Esophagus muscularis mucosa (tissue), 4 donors: ENCODE measurements around the gene FBXW11. TPM values are rescaled to one million over a fixed set of nuclear protein-coding genes. Genes with fewer than 3 reads are reported as not detected.

Source experiments
- DNase-seq: peaks from one replicate; pipeline ENCODE4 v3.0.0-alpha.2; 2017; ENCODE audit errors: extremely low spot score
- H3K27ac ChIP-seq, 4 donors: fragments of 200-600 bp; sonication (generic); replicated peaks in 1 of 4; 1 replicate in 3 of 4; 2 replicates in 1 of 4; pipeline ENCODE4 v1.5.1; 2016 to 2019; ENCODE audit warnings: mild to moderate bottlenecking in 1 of 4
- H3K27me3 ChIP-seq, 4 donors: fragments of 200-600 bp; sonication (generic); one replicate each; pipeline versions ENCODE4 v1.5.1 to v1.6.0; 2016 to 2019
- H3K36me3 ChIP-seq, 4 donors: fragments of 200-600 bp; sonication (generic); one replicate each; pipeline ENCODE4 v1.5.1; 2016 to 2019
- H3K4me1 ChIP-seq, 4 donors: fragments of 200-600 bp; sonication (generic); one replicate each; pipeline ENCODE4 v1.5.1; 2016 to 2019
- H3K4me3 ChIP-seq, 4 donors: fragments of 200-600 bp; sonication (generic); 1 replicate in 2 of 4; 2 replicates in 2 of 4; pipeline ENCODE4 v1.5.1; 2016 to 2019; ENCODE audit warnings: mild to moderate bottlenecking in 4 of 4, moderate library complexity in 1 of 4
- H3K9me3 ChIP-seq, 4 donors: fragments of 200-600 bp; sonication (generic); 1 replicate in 3 of 4; 2 replicates in 1 of 4; pipeline ENCODE4 v1.5.1; 2016 to 2019
- EP300 ChIP-seq: sonication (generic); formaldehyde crosslinking; IDR thresholded peaks from one replicate; pipeline ENCODE4 v1.6.1; 2017; ENCODE audit warnings: antibody characterized with exemption
- POLR2A ChIP-seq: fragments of 450-650 bp; IDR thresholded peaks from one replicate; pipeline ENCODE4 v1.6.1; 2017; ENCODE audit warnings: antibody characterized with exemption, moderate library complexity, mild to moderate bottlenecking, low read depth
- POLR2AphosphoS5 ChIP-seq, 2 donors: sonication (generic); formaldehyde crosslinking; IDR thresholded peaks; one replicate each; pipeline ENCODE4 v1.6.1; 2017; ENCODE audit warnings: antibody characterized with exemption in 2 of 2
- WGBS: methylation state at CpG from one replicate; pipeline ENCODE4 v1.1.5; 2018; 5-methylcytosine and 5-hydroxymethylcytosine counted together
- intact Hi-C: fragments of 100-400 bp; cut with DNase I; formaldehyde crosslinking; loops from one replicate; pipeline ENCODE4 v1.15.1; 2023
- total RNA-seq, 4 donors: library from RNA; depleted of rRNA; stranded (reverse); fragments of >200 nt; gene quantifications; one replicate each; pipeline versions ENCODE4 v1.1.0 to v1.2.1, GENCODE V29; 2016
- TF ChIP-seq, protein P1 (sequence below), 3 experiments: fragments of 200-600 bp in 2 of 3; fragments of 450-650 bp in 1 of 3; sonication (generic) in 2 of 3; IDR thresholded peaks; one replicate each; pipeline ENCODE4 v1.5.1; 2017 to 2019; ENCODE audit warnings: antibody characterized with exemption in 3 of 3, mild to moderate bottlenecking in 2 of 3, moderate library complexity in 1 of 3

FBXW11 gene
- total RNA-seq, 4 donors from 2014 or later = 60.8 to 75.6 (median 66.3) TPM

DNA sequence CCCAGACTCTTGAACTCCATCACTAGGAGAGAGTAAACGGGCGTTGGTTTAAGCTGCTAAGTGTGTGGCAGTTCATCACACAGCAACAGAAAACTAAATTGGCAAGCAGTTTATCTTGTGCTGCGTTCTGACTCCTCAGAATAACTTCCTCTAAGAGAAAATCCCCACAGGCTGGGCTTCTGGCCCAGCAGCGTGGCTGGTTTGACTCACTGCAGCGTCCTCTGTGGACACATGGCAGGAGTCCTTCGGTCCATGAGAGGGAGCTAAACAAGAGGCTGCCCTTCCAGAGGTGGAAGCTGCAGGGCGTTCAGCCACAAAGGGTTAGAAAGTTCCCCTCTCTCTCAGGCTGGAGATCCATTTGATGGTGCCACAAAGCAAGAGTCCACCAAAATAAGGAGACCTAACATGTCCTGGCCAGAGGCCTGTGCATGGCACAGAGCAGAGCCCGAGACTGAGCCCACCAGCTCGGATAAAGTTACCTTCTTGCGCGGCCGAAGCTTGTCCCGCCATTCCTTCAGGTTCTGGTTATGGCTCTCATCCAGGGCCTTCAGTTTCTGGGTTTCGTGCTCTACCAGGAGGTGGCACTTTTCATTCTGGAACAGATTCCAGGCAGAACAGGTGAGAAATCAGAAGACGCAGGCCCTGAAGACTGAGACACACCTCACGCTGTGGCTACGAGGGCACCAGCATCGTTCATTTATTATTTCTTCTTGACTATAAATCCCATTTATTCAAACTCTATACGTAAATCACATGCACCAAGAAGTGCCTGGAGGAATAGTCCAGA lies 46.2 kb upstream of the FBXW11 start:
- Histone ChIP-seq H3K27me3 (no peaks in the 10 kb centered on the region), H3K4me1 (peaks cover 5 to 12% (median 10%) of the 10 kb centered on the region in 4 donors), H3K4me3 (no peak overlapping the region), H3K27ac (peak overlapping the region in 2 of 4 donors; percentile 30 to 55), H3K36me3 (peaks cover 14 to 85% (median 81%) of the 10 kb centered on the region in 4 donors), H3K9me3 (no peaks in the 10 kb centered on the region)
- intact Hi-C loops = no loop called here
- WGBS = 83% methylated on average over 14 of the region's 19 CpGs
- TF ChIP-seq, protein P1, sequence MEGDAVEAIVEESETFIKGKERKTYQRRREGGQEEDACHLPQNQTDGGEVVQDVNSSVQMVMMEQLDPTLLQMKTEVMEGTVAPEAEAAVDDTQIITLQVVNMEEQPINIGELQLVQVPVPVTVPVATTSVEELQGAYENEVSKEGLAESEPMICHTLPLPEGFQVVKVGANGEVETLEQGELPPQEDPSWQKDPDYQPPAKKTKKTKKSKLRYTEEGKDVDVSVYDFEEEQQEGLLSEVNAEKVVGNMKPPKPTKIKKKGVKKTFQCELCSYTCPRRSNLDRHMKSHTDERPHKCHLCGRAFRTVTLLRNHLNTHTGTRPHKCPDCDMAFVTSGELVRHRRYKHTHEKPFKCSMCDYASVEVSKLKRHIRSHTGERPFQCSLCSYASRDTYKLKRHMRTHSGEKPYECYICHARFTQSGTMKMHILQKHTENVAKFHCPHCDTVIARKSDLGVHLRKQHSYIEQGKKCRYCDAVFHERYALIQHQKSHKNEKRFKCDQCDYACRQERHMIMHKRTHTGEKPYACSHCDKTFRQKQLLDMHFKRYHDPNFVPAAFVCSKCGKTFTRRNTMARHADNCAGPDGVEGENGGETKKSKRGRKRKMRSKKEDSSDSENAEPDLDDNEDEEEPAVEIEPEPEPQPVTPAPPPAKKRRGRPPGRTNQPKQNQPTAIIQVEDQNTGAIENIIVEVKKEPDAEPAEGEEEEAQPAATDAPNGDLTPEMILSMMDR (IDR thresholded peaks at IDR 0.05) = peak in 1 of 3 experiments; percentile 22
- peak; percentile 8 to 36 for TF ChIP-seq POLR2AphosphoS5 (IDR thresholded peaks at IDR 0.05)
- no peak for TF ChIP-seq EP300
- TF ChIP-seq POLR2A = no peak
- no peak for DNase-seq

DNA sequence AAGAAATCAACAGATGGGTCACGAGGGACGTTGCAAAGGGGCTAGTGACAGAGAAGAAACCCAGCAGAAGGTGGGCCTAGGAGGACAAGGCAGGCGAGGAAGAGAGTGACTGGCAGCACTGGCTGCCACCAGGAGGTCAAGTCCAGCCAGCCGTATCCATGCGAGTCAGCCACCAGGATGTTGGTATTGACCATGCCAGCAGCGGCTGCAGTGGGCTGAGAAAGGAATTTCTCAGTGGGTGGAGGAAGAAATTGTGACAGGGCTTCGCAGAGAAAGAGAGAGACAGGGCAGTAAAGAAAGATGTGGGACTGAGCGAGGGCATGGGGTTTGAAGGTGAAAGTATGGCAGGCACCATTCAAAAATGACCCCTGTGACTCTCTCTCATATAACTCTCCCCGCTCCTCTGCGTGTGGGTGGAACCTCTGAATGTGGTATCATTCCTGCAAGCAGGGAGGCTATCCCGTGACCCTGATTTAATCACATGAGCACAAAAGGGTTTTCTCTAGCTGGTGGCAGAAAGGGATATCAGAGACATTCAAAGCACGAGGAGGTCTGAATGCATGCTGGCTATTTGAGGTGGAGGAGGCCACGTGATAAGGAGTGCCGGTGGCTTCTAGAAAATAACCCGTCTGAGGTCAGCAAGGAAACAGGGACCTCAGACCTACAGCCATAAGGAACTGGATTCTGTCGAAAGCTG lies 45.4 kb upstream of the FBXW11 start:
- H3K4me1 ChIP-seq = peaks cover 5 to 12% (median 10%) of the 10 kb centered on the region in 4 donors
- intact Hi-C loops = no loop called here

GRCh38 chr5:172050080-172050479 lies 43.6 kb upstream of the FBXW11 start:
- TF ChIP-seq POLR2AphosphoS5 (IDR thresholded peaks at IDR 0.05) = no peak
- TF ChIP-seq, protein P1 (IDR thresholded peaks at IDR 0.05) = no peak
- no peak for TF ChIP-seq EP300
- no peak for TF ChIP-seq POLR2A
- Histone ChIP-seq H3K27ac (no peak overlapping the region), H3K4me1 (peaks cover 5 to 12% (median 10%) of the 10 kb centered on the region in 4 donors), H3K27me3 (no peaks in the 10 kb centered on the region), H3K4me3 (no peak overlapping the region), H3K36me3 (peaks cover 6 to 68% (median 64%) of the 10 kb centered on the region in 4 donors), H3K9me3 (no peaks in the 10 kb centered on the region)
- intact Hi-C loops = no loop called here
- 88% methylated on average over 4 of the region's 4 CpGs for WGBS
- DNase-seq = no peak

More for the DNA sequence above, 45.4 kb upstream of the FBXW11 start:
- no peak for TF ChIP-seq POLR2A
- TF ChIP-seq EP300 = no peak
- no peak for TF ChIP-seq POLR2AphosphoS5 (IDR thresholded peaks at IDR 0.05)
- TF ChIP-seq, protein P1 (IDR thresholded peaks at IDR 0.05) = no peak
- peaks cover 6 to 77% (median 75%) of the 10 kb centered on the region in 4 donors for H3K36me3 ChIP-seq
- no peaks in the 10 kb centered on the region for H3K27me3 ChIP-seq
- H3K27ac ChIP-seq = peak overlapping the region in 2 of 4 donors; percentile 30 to 55
- H3K4me3 ChIP-seq = no peak overlapping the region
- no peak for DNase-seq
- WGBS = 80% methylated on average over 16 of the region's 16 CpGs
- no peaks in the 10 kb centered on the region for H3K9me3 ChIP-seq

DNA sequence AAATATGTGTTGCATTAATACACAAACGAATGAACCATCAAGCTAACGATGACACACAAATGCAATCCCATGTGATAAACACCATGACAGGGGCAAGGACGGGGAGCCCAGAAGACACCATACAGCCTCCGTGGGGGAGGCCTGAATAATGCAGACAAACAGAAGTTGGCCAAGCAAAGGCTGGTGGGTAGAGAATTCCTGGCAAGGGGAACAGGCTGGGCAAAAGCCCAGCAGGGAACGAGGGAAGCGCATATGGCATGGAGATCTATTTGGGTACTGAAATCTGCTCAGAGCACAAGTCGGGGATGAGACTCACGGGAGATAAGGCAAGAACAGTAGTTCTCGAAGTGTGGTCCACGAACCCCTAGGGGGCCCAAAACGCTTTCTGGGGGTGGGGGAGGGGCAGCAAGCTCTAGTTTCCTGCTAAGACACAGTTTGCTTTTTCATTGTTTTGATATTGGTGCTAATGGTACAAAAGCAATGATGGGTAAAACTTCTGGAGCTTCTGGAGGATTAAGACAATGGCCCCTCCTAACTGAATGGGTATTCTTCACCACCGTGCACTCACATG lies 42.9 kb upstream of the FBXW11 start:
- Histone ChIP-seq H3K4me1 (peaks cover 5 to 12% (median 10%) of the 10 kb centered on the region in 4 donors), H3K36me3 (peaks cover 11 to 68% (median 64%) of the 10 kb centered on the region in 4 donors), H3K27ac (no peak overlapping the region), H3K9me3 (no peaks in the 10 kb centered on the region), H3K4me3 (no peak overlapping the region), H3K27me3 (no peaks in the 10 kb centered on the region)
- TF ChIP-seq POLR2AphosphoS5 (IDR thresholded peaks at IDR 0.05) (no peak), EP300 (no peak), POLR2A (no peak)
- TF ChIP-seq, protein P1 (IDR thresholded peaks at IDR 0.05) = no peak
- 89% methylated on average over 12 of the region's 12 CpGs for WGBS
- intact Hi-C loops = no loop called here
- DNase-seq = no peak
